H9 (cell line): ENCODE measurements around the gene CTPS2. TPM values are rescaled to one million over a fixed set of nuclear protein-coding genes. Genes with fewer than 3 reads are reported as not detected.

Experiments used
- DNase-seq: peaks from one replicate; pipeline ENCODE4 v3.0.0-alpha.2; 2017
- H2AFZ ChIP-seq: one replicate; pipeline ENCODE4 v1.6.1; 2013; ENCODE audit warnings: mild to moderate bottlenecking, low read length, control low read depth, moderate library complexity
- H2AK5ac ChIP-seq: 2 replicates; pipeline ENCODE4 v1.6.1; 2013; ENCODE audit warnings: low read length, control low read depth, mixed read lengths; ENCODE audit not compliant: insufficient read length
- H2BK120ac ChIP-seq: one replicate; pipeline ENCODE4 v1.6.1; 2013; ENCODE audit warnings: low read depth, mild to moderate bottlenecking, low read length, control low read depth, inconsistent platforms; ENCODE audit not compliant: poor library complexity, severe bottlenecking
- H2BK12ac ChIP-seq: 2 replicates; pipeline ENCODE4 v1.6.1; 2013; ENCODE audit warnings: low read length, control low read depth, mixed read lengths, low read depth; ENCODE audit not compliant: insufficient read length
- H2BK15ac ChIP-seq: 2 replicates; pipeline ENCODE4 v1.6.1; 2013; ENCODE audit warnings: low read depth, low read length, control low read depth
- H2BK20ac ChIP-seq: one replicate; pipeline ENCODE4 v1.6.1; 2013; ENCODE audit warnings: low read depth, mild to moderate bottlenecking, low read length, control low read depth, inconsistent platforms; ENCODE audit not compliant: poor library complexity, severe bottlenecking
- H2BK5ac ChIP-seq: 2 replicates; pipeline ENCODE4 v1.6.1; 2013; ENCODE audit warnings: low read length, control low read depth, mixed read lengths; ENCODE audit not compliant: insufficient read length
- H3K14ac ChIP-seq: 2 replicates; pipeline ENCODE4 v1.6.1; 2013; ENCODE audit warnings: low read length, control low read depth; ENCODE audit not compliant: insufficient read depth
- H3K18ac ChIP-seq: 2 replicates; pipeline ENCODE4 v1.6.1; 2013; ENCODE audit warnings: low read depth, mild to moderate bottlenecking, mixed read lengths, low read length, control low read depth; ENCODE audit not compliant: insufficient read length
- H3K23ac ChIP-seq: 2 replicates; pipeline ENCODE4 v1.6.1; 2013; ENCODE audit warnings: low read length, control low read depth, mixed read lengths, low read depth; ENCODE audit not compliant: insufficient read length
- H3K23me2 ChIP-seq: 2 replicates; pipeline ENCODE4 v1.6.1; 2013; ENCODE audit warnings: low read depth, mild to moderate bottlenecking, mixed read lengths, low read length, control low read depth; ENCODE audit not compliant: insufficient read length, poor library complexity, severe bottlenecking
- H3K27ac ChIP-seq: 2 replicates; pipeline ENCODE4 v1.5.1; 2013; ENCODE audit warnings: low read length, control low read depth, mixed read lengths, low read depth; ENCODE audit not compliant: insufficient read length
- H3K27me3 ChIP-seq: 2 replicates; pipeline ENCODE4 v1.6.1; 2013; ENCODE audit warnings: low read length, control low read depth, inconsistent platforms; ENCODE audit not compliant: insufficient read depth
- H3K4ac ChIP-seq: 2 replicates; pipeline ENCODE4 v1.6.1; 2013; ENCODE audit warnings: low read depth, mild to moderate bottlenecking, control low read depth, inconsistent platforms, low read length, moderate library complexity
- H3K4me1 ChIP-seq: 2 replicates; pipeline ENCODE4 v1.6.1; 2013; ENCODE audit warnings: low read length, control low read depth, inconsistent platforms; ENCODE audit not compliant: insufficient read depth
- H3K4me2 ChIP-seq: 2 replicates; pipeline ENCODE4 v1.6.1; 2013; ENCODE audit warnings: low read length, control low read depth, mixed read lengths; ENCODE audit not compliant: insufficient read length, insufficient read depth
- H3K56ac ChIP-seq: 2 replicates; pipeline ENCODE4 v1.6.1; 2013; ENCODE audit warnings: low read depth, mild to moderate bottlenecking, mixed read lengths, low read length, control low read depth; ENCODE audit not compliant: insufficient read length
- H3K79me1 ChIP-seq: 2 replicates; pipeline ENCODE4 v1.6.1; 2013; ENCODE audit warnings: low read depth, mild to moderate bottlenecking, moderate library complexity, low read length, control low read depth, inconsistent platforms; ENCODE audit not compliant: insufficient read depth, poor library complexity, severe bottlenecking
- H3K79me2 ChIP-seq: 2 replicates; pipeline ENCODE4 v1.6.1; 2013; ENCODE audit warnings: low read length, control low read depth, inconsistent platforms; ENCODE audit not compliant: insufficient read depth
- H3K9ac ChIP-seq: 2 replicates; pipeline ENCODE4 v1.6.1; 2013; ENCODE audit warnings: low read length, control low read depth, mixed read lengths; ENCODE audit not compliant: insufficient read length; ENCODE audit errors: extremely low read depth
- H3K9me3 ChIP-seq: one replicate; pipeline ENCODE4 v1.6.1; 2013; ENCODE audit warnings: low read depth, low read length, inconsistent platforms; ENCODE audit not compliant: control insufficient read depth
- H3T11ph ChIP-seq: one replicate; pipeline ENCODE4 v1.6.1; 2013; ENCODE audit warnings: mild to moderate bottlenecking, low read length, control low read depth, inconsistent platforms
- H4K20me1 ChIP-seq: one replicate; pipeline ENCODE4 v1.6.1; 2013; ENCODE audit not compliant: control insufficient read depth, insufficient read length, insufficient read depth
- H4K5ac ChIP-seq: 2 replicates; pipeline ENCODE4 v1.6.1; 2013; ENCODE audit warnings: low read depth, mild to moderate bottlenecking, mixed read lengths, low read length, control low read depth; ENCODE audit not compliant: insufficient read length
- H4K8ac ChIP-seq: replicated peaks from 2 replicates; pipeline ENCODE4 v1.6.1; 2013; ENCODE audit warnings: low read length, control low read depth, mixed read lengths, low read depth; ENCODE audit not compliant: insufficient read length
- H4K91ac ChIP-seq: 2 replicates; pipeline ENCODE4 v1.6.1; 2013; ENCODE audit warnings: low read depth, mild to moderate bottlenecking, moderate library complexity, mixed read lengths, low read length, control low read depth; ENCODE audit not compliant: insufficient read length
- H3K27ac Mint-ChIP-seq, 3 experiments: 2 replicates in 2 of 3; 3 replicates in 1 of 3; pipeline ENCODE4 v1.8.0; 2020 to 2021; ENCODE audit warnings: mixed read lengths in 3 of 3, mild to moderate bottlenecking in 1 of 3, moderate library complexity in 1 of 3
- H3K27me3 Mint-ChIP-seq: 2 replicates; pipeline ENCODE4 v1.8.0; 2021; ENCODE audit warnings: low read depth, mild to moderate bottlenecking, moderate library complexity, mixed read lengths
- H3K36me3 Mint-ChIP-seq, 3 experiments: 2 replicates in 2 of 3; 3 replicates in 1 of 3; pipeline ENCODE4 v1.8.0; 2020 to 2021; ENCODE audit warnings: low read depth in 3 of 3, mixed read lengths in 3 of 3; ENCODE audit not compliant: insufficient read depth in 1 of 3
- H3K4me1 Mint-ChIP-seq, 2 experiments: 2 replicates each; pipeline ENCODE4 v1.8.0; 2020; ENCODE audit warnings: mixed read lengths in 2 of 2
- H3K4me3 Mint-ChIP-seq, 2 experiments: 2 replicates in 1 of 2; 3 replicates in 1 of 2; pipeline ENCODE4 v1.8.0; 2020 to 2021; ENCODE audit warnings: mild to moderate bottlenecking in 2 of 2, mixed read lengths in 2 of 2, moderate library complexity in 1 of 2
- H3K9me3 Mint-ChIP-seq, 2 experiments: 2 replicates in 1 of 2; 3 replicates in 1 of 2; pipeline ENCODE4 v1.8.0; 2020; ENCODE audit warnings: mild to moderate bottlenecking in 2 of 2, mixed read lengths in 2 of 2, moderate library complexity in 1 of 2
- WGBS: extraction: QIAGEN DNeasy Blood & Tissue Kit; methylation state at CpG from one replicate; pipeline ENCODE4 v1.1.7; 2013; ENCODE audit warnings: missing lambda C conversion rate, low lambda C conversion rate, mixed read lengths; ENCODE audit not compliant: insufficient read length; ENCODE audit errors: extremely low coverage; 5-methylcytosine and 5-hydroxymethylcytosine counted together
- total RNA-seq: library from RNA; stranded (reverse); gene quantifications from 2 replicates; pipeline ENCODE4 v1.2.1, GENCODE V29; 2021
- TF ChIP-seq, protein P1 (sequence below): fragments of 200-600 bp; sonication (generic); conservative IDR thresholded peaks from 3 replicates; pipeline ENCODE4 v1.8.0; 2021; ENCODE audit warnings: antibody characterized with exemption, mild to moderate bottlenecking

Gene CTPS2
- total RNA-seq, 1 experiment from 2014 or later, result 69.7 TPM

DNA sequence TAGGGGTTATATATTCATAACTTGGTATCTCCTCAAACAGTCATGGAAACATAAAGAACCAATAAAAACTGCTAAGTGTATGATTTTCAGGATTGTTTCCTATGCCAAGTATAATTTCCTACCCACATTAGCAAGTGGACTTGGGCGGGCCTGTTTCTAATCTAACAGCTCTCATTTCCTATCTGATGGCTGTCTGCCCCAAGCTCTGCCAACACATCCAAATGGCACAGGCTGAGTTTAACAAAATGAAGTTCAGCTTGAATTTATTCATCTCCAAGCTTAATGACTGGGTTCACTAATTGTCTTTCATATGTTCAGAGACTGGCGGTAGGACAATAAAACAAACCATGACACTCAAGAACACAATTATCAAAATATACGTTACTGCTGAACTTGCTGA, 118.0 kb downstream of the CTPS2 start:
- Histone ChIP-seq H3K23ac (no peak overlapping the region), H2BK20ac (no peak overlapping the region), H2AK5ac (no peak overlapping the region), H3K27ac (no peak overlapping the region), H4K5ac (no peak overlapping the region), H3T11ph (no peak overlapping the region), H3K79me2 (no peaks in the 10 kb centered on the region), H3K18ac (no peak overlapping the region), H4K20me1 (no peaks in the 10 kb centered on the region), H3K56ac (no peak overlapping the region), H3K4me1 (peaks cover 2% of the 10 kb centered on the region; the same call in 1 of the 2 replicates), H2BK12ac (no peak overlapping the region), H2BK15ac (no peak overlapping the region), H4K91ac (no peak overlapping the region), H2AFZ (no peak overlapping the region), H3K79me1 (no peaks in the 10 kb centered on the region), H2BK5ac (no peak overlapping the region), H3K9me3 (no peaks in the 10 kb centered on the region), H3K4me2 (no peak overlapping the region), H2BK120ac (no peak overlapping the region), H3K27me3 (no peaks in the 10 kb centered on the region), H4K8ac (no peak overlapping the region), H3K23me2 (no peaks in the 10 kb centered on the region), H3K14ac (no peak overlapping the region), H3K9ac (no peak overlapping the region), H3K4ac (no peak overlapping the region)
- Mint-ChIP-seq H3K4me1 (peaks cover 20 to 28% of the 10 kb centered on the region in 2 experiments), H3K36me3 (peaks cover 42 to 63% (median 56%) of the 10 kb centered on the region in 3 experiments), H3K4me3 (no peak overlapping the region), H3K9me3 (peaks cover 4 to 12% of the 10 kb centered on the region in 2 experiments; a peak in 4 of 5 replicates), H3K27me3 (no peaks in the 10 kb centered on the region; the same call in 1 of the 2 replicates), H3K27ac (no peak overlapping the region; a peak in 2 of 7 replicates)
- DNase-seq, result no peak
- no CpG with 5 or more reads among the region's 3 CpGs for WGBS
- TF ChIP-seq, protein P1, sequence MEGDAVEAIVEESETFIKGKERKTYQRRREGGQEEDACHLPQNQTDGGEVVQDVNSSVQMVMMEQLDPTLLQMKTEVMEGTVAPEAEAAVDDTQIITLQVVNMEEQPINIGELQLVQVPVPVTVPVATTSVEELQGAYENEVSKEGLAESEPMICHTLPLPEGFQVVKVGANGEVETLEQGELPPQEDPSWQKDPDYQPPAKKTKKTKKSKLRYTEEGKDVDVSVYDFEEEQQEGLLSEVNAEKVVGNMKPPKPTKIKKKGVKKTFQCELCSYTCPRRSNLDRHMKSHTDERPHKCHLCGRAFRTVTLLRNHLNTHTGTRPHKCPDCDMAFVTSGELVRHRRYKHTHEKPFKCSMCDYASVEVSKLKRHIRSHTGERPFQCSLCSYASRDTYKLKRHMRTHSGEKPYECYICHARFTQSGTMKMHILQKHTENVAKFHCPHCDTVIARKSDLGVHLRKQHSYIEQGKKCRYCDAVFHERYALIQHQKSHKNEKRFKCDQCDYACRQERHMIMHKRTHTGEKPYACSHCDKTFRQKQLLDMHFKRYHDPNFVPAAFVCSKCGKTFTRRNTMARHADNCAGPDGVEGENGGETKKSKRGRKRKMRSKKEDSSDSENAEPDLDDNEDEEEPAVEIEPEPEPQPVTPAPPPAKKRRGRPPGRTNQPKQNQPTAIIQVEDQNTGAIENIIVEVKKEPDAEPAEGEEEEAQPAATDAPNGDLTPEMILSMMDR, result no peak
